ENCODE data around the gene TTC1.
"Not testable (repeated sequence)": the region's sequence is repeated elsewhere in the genome, so short reads cannot be mapped to it uniquely, and the experiment has no call there.

TTC1 gene

GRCh38 chr5:160036243-160036642 lies 27.3 kb downstream of the TTC1 start:
- in situ Hi-C loops (cut with MboI; ENCODE audit: low sequenced_read_pairs) = no loop called here

GRCh38 chr5:160036884-160037283 lies 27.9 kb downstream of the TTC1 start:
- in situ Hi-C loops (cut with MboI; ENCODE audit: low sequenced_read_pairs) = no loop called here

- in situ Hi-C loops (cut with MboI; ENCODE audit: low sequenced_read_pairs) = no loop called here
These were observed 31.0 kb downstream of the TTC1 start for GRCh38 chr5:160039810-160040470.

GRCh38 chr5:160040471-160040835 lies 31.5 kb downstream of the TTC1 start:
- in situ Hi-C loops (cut with MboI; ENCODE audit: low sequenced_read_pairs) = no loop called here

- in situ Hi-C loops (cut with MboI; ENCODE audit: low sequenced_read_pairs) = no loop called here
These were observed 33.7 kb downstream of the TTC1 start for GRCh38 chr5:160042671-160043070.

GRCh38 chr5:160044391-160044804 lies 35.5 kb downstream of the TTC1 start:
- in situ Hi-C loops (cut with MboI; ENCODE audit: low sequenced_read_pairs) = no loop called here

GRCh38 chr5:160044967-160045366 lies 36.0 kb downstream of the TTC1 start:
- in situ Hi-C loops (cut with MboI; ENCODE audit: low sequenced_read_pairs) = no loop called here

- in situ Hi-C loops (cut with MboI; ENCODE audit: low sequenced_read_pairs) = no loop called here
These were observed 38.5 kb downstream of the TTC1 start for GRCh38 chr5:160047423-160047822.

GRCh38 chr5:160048131-160048530 lies 39.2 kb downstream of the TTC1 start:
- in situ Hi-C loops (cut with MboI; ENCODE audit: low sequenced_read_pairs) = no loop called here

GRCh38 chr5:160049099-160049498 lies 40.2 kb downstream of the TTC1 start:
- in situ Hi-C loops (cut with MboI; ENCODE audit: low sequenced_read_pairs) = no loop called here

- in situ Hi-C loops (cut with MboI; ENCODE audit: low sequenced_read_pairs) = no loop called here
These were observed 45.1 kb downstream of the TTC1 start for GRCh38 chr5:160054047-160054446.

GRCh38 chr5:160054831-160055230 lies 45.9 kb downstream of the TTC1 start:
- in situ Hi-C loops (cut with MboI; ENCODE audit: low sequenced_read_pairs) = no loop called here

GRCh38 chr5:160057256-160057655 lies 48.3 kb downstream of the TTC1 start:
- in situ Hi-C loops (cut with MboI; ENCODE audit: low sequenced_read_pairs) = no loop called here

- in situ Hi-C loops (cut with MboI; ENCODE audit: low sequenced_read_pairs) = no loop called here
These were observed 51.1 kb downstream of the TTC1 start for GRCh38 chr5:160060001-160060400.

GRCh38 chr5:160061770-160062169 lies 52.8 kb downstream of the TTC1 start:
- in situ Hi-C loops (cut with MboI; ENCODE audit: low sequenced_read_pairs) = no loop called here

- in situ Hi-C loops (cut with MboI; ENCODE audit: low sequenced_read_pairs) = no loop called here
These were observed 55.5 kb downstream of the TTC1 start for GRCh38 chr5:160064417-160064810.

- in situ Hi-C loops (cut with MboI; ENCODE audit: low sequenced_read_pairs) = no loop called here
These were observed 56.2 kb downstream of the TTC1 start for GRCh38 chr5:160064995-160065614.

GRCh38 chr5:160069120-160069519 lies 60.2 kb downstream of the TTC1 start:
- in situ Hi-C loops (cut with MboI; ENCODE audit: low sequenced_read_pairs) = not testable (repeated sequence)

GRCh38 chr5:160071516-160071915 lies 62.6 kb downstream of the TTC1 start:
- in situ Hi-C loops (cut with MboI; ENCODE audit: low sequenced_read_pairs) = no loop called here

GRCh38 chr5:160071916-160072315 lies 63.0 kb downstream of the TTC1 start:
- in situ Hi-C loops (cut with MboI; ENCODE audit: low sequenced_read_pairs) = no loop called here

- in situ Hi-C loops (cut with MboI; ENCODE audit: low sequenced_read_pairs) = no loop called here
These were observed 66.1 kb downstream of the TTC1 start for GRCh38 chr5:160075073-160075472.

- in situ Hi-C loops (cut with MboI; ENCODE audit: low sequenced_read_pairs) = no loop called here
These were observed 68.1 kb downstream of the TTC1 start for GRCh38 chr5:160076997-160077396.

GRCh38 chr5:160079753-160080152 lies 70.8 kb downstream of the TTC1 start:
- in situ Hi-C loops (cut with MboI; ENCODE audit: low sequenced_read_pairs) = no loop called here
